Neuronal stem cell (in vitro differentiated cells): ENCODE data around the gene COA1.

Experiments
- DNase-seq: peaks from one replicate; pipeline ENCODE4 v3.0.0-alpha.2; 2013; ENCODE audit warnings: low spot score
- H2AFZ ChIP-seq: one replicate; pipeline ENCODE4 v1.6.1; 2013; ENCODE audit warnings: mild to moderate bottlenecking, low read length, inconsistent platforms
- H2AK5ac ChIP-seq: 2 replicates; pipeline ENCODE4 v1.6.1; 2013; ENCODE audit warnings: low read depth, mild to moderate bottlenecking, inconsistent platforms, low read length, moderate library complexity, mixed read lengths
- H2BK120ac ChIP-seq: 2 replicates; pipeline ENCODE4 v1.6.1; 2013; ENCODE audit warnings: low read depth, mild to moderate bottlenecking, inconsistent platforms, low read length, moderate library complexity, mixed read lengths
- H2BK12ac ChIP-seq: one replicate; pipeline ENCODE4 v1.6.1; 2013; ENCODE audit warnings: low read length, inconsistent platforms
- H2BK15ac ChIP-seq: 2 replicates; pipeline ENCODE4 v1.6.1; 2013; ENCODE audit warnings: mild to moderate bottlenecking, low read length, inconsistent platforms, mixed read lengths
- H2BK5ac ChIP-seq: one replicate; pipeline ENCODE4 v1.6.1; 2013; ENCODE audit warnings: inconsistent platforms, mild to moderate bottlenecking, low read length, moderate library complexity
- H3K14ac ChIP-seq: one replicate; pipeline ENCODE4 v1.6.1; 2013; ENCODE audit warnings: low read length, inconsistent platforms
- H3K18ac ChIP-seq: 2 replicates; pipeline ENCODE4 v1.6.1; 2013; ENCODE audit warnings: low read length, inconsistent platforms
- H3K23ac ChIP-seq: 2 replicates; pipeline ENCODE4 v1.6.1; 2013; ENCODE audit warnings: low read depth, mild to moderate bottlenecking, mixed read lengths, low read length, inconsistent platforms; ENCODE audit not compliant: poor library complexity
- H3K27ac ChIP-seq: replicated peaks from 3 replicates; pipeline ENCODE4 v1.5.1; 2013; ENCODE audit warnings: low read length, inconsistent platforms
- H3K27me3 ChIP-seq, 3 experiments: 2 replicates each; pipeline ENCODE4 v1.6.1; 2013; ENCODE audit warnings: low read length in 3 of 3, mild to moderate bottlenecking in 2 of 3, inconsistent platforms in 1 of 3, low read depth in 1 of 3, mixed read lengths in 1 of 3, moderate library complexity in 1 of 3; ENCODE audit not compliant: control insufficient read depth in 3 of 3, insufficient read depth in 3 of 3
- H3K36me3 ChIP-seq, 2 donors: replicated peaks in 1 of 2; 2 replicates each; pipeline ENCODE4 v1.6.1; 2013; ENCODE audit warnings: low read length in 2 of 2; ENCODE audit not compliant: control insufficient read depth in 2 of 2, insufficient read depth in 2 of 2
- H3K4ac ChIP-seq: 2 replicates; pipeline ENCODE4 v1.6.1; 2013; ENCODE audit warnings: inconsistent platforms, mild to moderate bottlenecking, low read length, moderate library complexity
- H3K4me1 ChIP-seq, 2 donors: 1 replicate in 1 of 2; 2 replicates in 1 of 2; pipeline ENCODE4 v1.6.1; 2013; ENCODE audit warnings: low read length in 2 of 2, low read depth in 1 of 2; ENCODE audit not compliant: control insufficient read depth in 2 of 2, insufficient read depth in 1 of 2
- H3K4me2 ChIP-seq: one replicate; pipeline ENCODE4 v1.6.1; 2013; ENCODE audit warnings: mild to moderate bottlenecking, low read length, inconsistent platforms; ENCODE audit not compliant: insufficient read depth, poor library complexity, severe bottlenecking
- H3K4me3 ChIP-seq, 2 donors: 2 replicates each; pipeline ENCODE4 v1.5.1; 2013; ENCODE audit warnings: low read length in 2 of 2, mild to moderate bottlenecking in 2 of 2, inconsistent platforms in 1 of 2, moderate library complexity in 1 of 2
- H3K79me1 ChIP-seq: one replicate; pipeline ENCODE4 v1.6.1; 2013; ENCODE audit warnings: low read depth, mild to moderate bottlenecking, inconsistent platforms, low read length, moderate library complexity
- H3K9ac ChIP-seq: one replicate; pipeline ENCODE4 v1.6.1; 2013; ENCODE audit warnings: mild to moderate bottlenecking, low read depth, low read length, inconsistent platforms; ENCODE audit not compliant: poor library complexity
- H3K9me3 ChIP-seq, 2 donors: replicated peaks in 1 of 2; 2 replicates each; pipeline versions ENCODE3 to v1.6.1; 2013; ENCODE audit warnings: low read length in 2 of 2, mild to moderate bottlenecking in 2 of 2, inconsistent platforms in 1 of 2, low read depth in 1 of 2, mixed read lengths in 1 of 2, moderate library complexity in 1 of 2; ENCODE audit not compliant: control insufficient read depth in 2 of 2, insufficient read depth in 1 of 2
- H4K8ac ChIP-seq: one replicate; pipeline ENCODE4 v1.6.1; 2013; ENCODE audit warnings: low read depth, mild to moderate bottlenecking, inconsistent platforms, low read length, moderate library complexity
- H4K91ac ChIP-seq: one replicate; pipeline ENCODE4 v1.6.1; 2013; ENCODE audit warnings: low read length, low read depth, mild to moderate bottlenecking, inconsistent platforms; ENCODE audit not compliant: poor library complexity
- WGBS, 2 donors: extraction: QIAGEN DNeasy Blood & Tissue Kit; methylation state at CpG; one replicate each; pipeline ENCODE4 v1.1.7; 2013; ENCODE audit warnings: missing lambda C conversion rate in 2 of 2, mixed read lengths in 1 of 2; ENCODE audit not compliant: insufficient read length in 2 of 2, insufficient replicate concordance in 1 of 2; ENCODE audit errors: extremely low coverage in 2 of 2; 5-methylcytosine and 5-hydroxymethylcytosine counted together

Gene COA1

DNA sequence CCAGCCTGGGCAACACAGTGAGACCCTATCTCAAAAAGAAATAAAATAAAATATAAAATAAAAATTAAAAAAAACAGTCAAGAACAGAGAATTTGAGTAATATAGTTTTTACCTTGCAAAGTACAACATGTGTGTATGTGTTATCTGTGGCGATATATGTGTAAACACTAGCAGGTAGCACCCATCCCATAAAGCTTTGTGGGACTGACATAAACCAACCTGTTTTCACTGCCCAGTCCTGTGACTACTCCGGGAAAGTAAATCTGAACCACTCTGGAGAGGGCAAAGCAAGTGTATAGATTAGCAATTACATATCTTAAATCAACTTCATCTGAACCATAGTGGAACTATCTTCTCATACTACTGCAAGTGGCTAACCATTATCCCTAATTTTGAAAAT lies 72.3 kb downstream of the COA1 start:
- H3K27me3 ChIP-seq, result peaks cover 0 to 2% (median 0%) of the 10 kb centered on the region in 3 experiments
- no peak overlapping the region for H2BK15ac ChIP-seq
- H3K4me1 ChIP-seq, result peaks cover 0 to 5% of the 10 kb centered on the region in 2 donors
- H2BK12ac ChIP-seq, result no peak overlapping the region
- H3K4ac ChIP-seq, result no peak overlapping the region
- H4K91ac ChIP-seq, result no peak overlapping the region
- no peak overlapping the region for H4K8ac ChIP-seq
- no peak overlapping the region for H3K18ac ChIP-seq
- no peak overlapping the region for H3K14ac ChIP-seq
- H3K4me2 ChIP-seq, result no peak overlapping the region
- H3K36me3 ChIP-seq, result peaks cover 4 to 28% of the 10 kb centered on the region in 2 donors
- H3K4me3 ChIP-seq, result no peak overlapping the region
- peaks cover 2% of the 10 kb centered on the region for H3K79me1 ChIP-seq
- H2AK5ac ChIP-seq, result no peak overlapping the region
- H2AFZ ChIP-seq, result no peak overlapping the region
- H3K9ac ChIP-seq, result no peak overlapping the region
- no peak overlapping the region for H3K23ac ChIP-seq
- H2BK120ac ChIP-seq, result no peak overlapping the region
- H3K27ac ChIP-seq, result no peak overlapping the region
- H2BK5ac ChIP-seq, result no peak overlapping the region
- H3K9me3 ChIP-seq, result peaks cover 0 to 7% of the 10 kb centered on the region in 2 donors
- WGBS, 2 donors, result no CpG with 5 or more reads among the region's 2 CpGs
- DNase-seq, result no peak

DNA sequence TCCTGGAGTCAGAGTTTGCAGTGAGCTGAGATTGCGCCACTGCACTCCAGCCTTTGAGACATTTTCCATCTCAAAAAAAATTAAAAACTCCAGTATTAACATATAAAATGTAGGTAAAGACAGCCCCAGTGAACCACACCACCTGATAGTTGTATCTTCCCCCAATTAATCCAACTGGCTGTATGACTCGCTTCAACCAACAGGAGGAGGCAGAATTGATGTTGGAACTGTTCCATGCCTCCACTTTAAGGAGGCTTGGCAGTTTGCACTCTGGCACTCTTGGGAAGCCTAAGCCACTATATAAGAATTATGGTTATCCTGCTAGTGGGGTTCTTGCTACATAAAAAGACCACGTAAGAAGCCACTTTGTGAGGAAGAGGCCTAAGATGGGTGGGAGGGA lies 73.7 kb downstream of the COA1 start:
- no peak overlapping the region for H2BK15ac ChIP-seq
- peaks cover 2% of the 10 kb centered on the region for H3K79me1 ChIP-seq
- WGBS, 2 donors, result no CpG with 5 or more reads among the region's 3 CpGs

GRCh38 chr7:43653891-43654504 lies 75.3 kb downstream of the COA1 start:
- H3K9ac ChIP-seq, result no peak overlapping the region
- no CpG with 5 or more reads among the region's 4 CpGs for WGBS, 2 donors
- H3K23ac ChIP-seq, result no peak overlapping the region
- DNase-seq, result no peak
- H3K14ac ChIP-seq, result no peak overlapping the region
- H2BK15ac ChIP-seq, result no peak overlapping the region
- H3K27me3 ChIP-seq, result peaks cover 0 to 2% (median 0%) of the 10 kb centered on the region in 3 experiments
- H2BK5ac ChIP-seq, result no peak overlapping the region
- peaks cover 0 to 13% of the 10 kb centered on the region in 2 donors for H3K9me3 ChIP-seq
- peaks cover 4 to 13% of the 10 kb centered on the region in 2 donors for H3K4me1 ChIP-seq
- no peak overlapping the region for H4K8ac ChIP-seq
- H3K36me3 ChIP-seq, result peaks cover 4 to 54% of the 10 kb centered on the region in 2 donors
- no peak overlapping the region for H2AK5ac ChIP-seq
- no peak overlapping the region for H3K18ac ChIP-seq
- H2BK120ac ChIP-seq, result no peak overlapping the region
- H2AFZ ChIP-seq, result no peak overlapping the region
- H3K4me3 ChIP-seq, result no peak overlapping the region
- no peak overlapping the region for H4K91ac ChIP-seq
- peaks cover 2% of the 10 kb centered on the region for H3K79me1 ChIP-seq
- no peak overlapping the region for H3K4ac ChIP-seq
- H3K27ac ChIP-seq, result no peak overlapping the region
- H3K4me2 ChIP-seq, result no peak overlapping the region
- no peak overlapping the region for H2BK12ac ChIP-seq

More for the DNA sequence above, 73.7 kb downstream of the COA1 start:
- H3K4ac ChIP-seq, result no peak overlapping the region
- no peak overlapping the region for H2AK5ac ChIP-seq
- no peak overlapping the region for H2AFZ ChIP-seq
- H2BK12ac ChIP-seq, result no peak overlapping the region
- H3K18ac ChIP-seq, result no peak overlapping the region
- H3K4me1 ChIP-seq, result peaks cover 0 to 8% of the 10 kb centered on the region in 2 donors
- no peak overlapping the region for H2BK5ac ChIP-seq
- DNase-seq, result no peak
- H3K27me3 ChIP-seq, result peaks cover 0 to 2% (median 0%) of the 10 kb centered on the region in 3 experiments
- H3K36me3 ChIP-seq, result peaks cover 4 to 39% of the 10 kb centered on the region in 2 donors
- H3K27ac ChIP-seq, result no peak overlapping the region
- no peak overlapping the region for H3K23ac ChIP-seq
- no peak overlapping the region for H3K14ac ChIP-seq
- H3K4me3 ChIP-seq, result no peak overlapping the region
- H3K9ac ChIP-seq, result no peak overlapping the region
- no peak overlapping the region for H3K4me2 ChIP-seq
- no peak overlapping the region for H2BK120ac ChIP-seq
- H4K91ac ChIP-seq, result no peak overlapping the region
- H4K8ac ChIP-seq, result no peak overlapping the region
- peaks cover 0 to 7% of the 10 kb centered on the region in 2 donors for H3K9me3 ChIP-seq

- peaks cover 4 to 13% of the 10 kb centered on the region in 2 donors for H3K4me1 ChIP-seq
- no CpG with 5 or more reads among the region's 4 CpGs for WGBS, 2 donors
Measured at GRCh38 chr7:43653466-43653865, 75.9 kb downstream of the COA1 start.

More at GRCh38 chr7:43653466-43653865, 75.9 kb downstream of the COA1 start:
- no peak overlapping the region for H2BK15ac ChIP-seq
- no peaks in the 10 kb centered on the region for H3K27me3 ChIP-seq
- H2BK5ac ChIP-seq, result no peak overlapping the region
- no peak overlapping the region for H4K8ac ChIP-seq
- no peak overlapping the region for H3K4me3 ChIP-seq
- H3K27ac ChIP-seq, result no peak overlapping the region
- no peak overlapping the region for H2BK12ac ChIP-seq
- H3K36me3 ChIP-seq, result peaks cover 1 to 58% of the 10 kb centered on the region in 2 donors
- no peak overlapping the region for H3K4me2 ChIP-seq
- H2AFZ ChIP-seq, result no peak overlapping the region
- no peak overlapping the region for H3K18ac ChIP-seq
- H3K4ac ChIP-seq, result no peak overlapping the region
- H3K23ac ChIP-seq, result no peak overlapping the region
- no peak for DNase-seq
- H2BK120ac ChIP-seq, result no peak overlapping the region
- H3K14ac ChIP-seq, result no peak overlapping the region
- H3K9me3 ChIP-seq, result peaks cover 0 to 13% of the 10 kb centered on the region in 2 donors
- H3K79me1 ChIP-seq, result peaks cover 2% of the 10 kb centered on the region
- H3K9ac ChIP-seq, result no peak overlapping the region
- H2AK5ac ChIP-seq, result no peak overlapping the region
- H4K91ac ChIP-seq, result no peak overlapping the region
